NCI-H82 (cell line): ENCODE results near the gene ENDOG.
A peak's percentile ranks its signal among the peaks of the same experiment; 100 is the strongest.
"Not testable (repeated sequence)": the region's sequence is repeated elsewhere in the genome, so short reads cannot be mapped to it uniquely, and the experiment has no call there.

Source experiments
- DNase-seq: peaks from one replicate; lab custom pipeline; 2025; lab: John Stamatoyannopoulos, UW

ENDOG gene

GRCh38 chr9:128818099-128818838, at the start of gene ENDOG:
ENDOG (plus strand) TSS chr9:128818500; CDS start chr9:128818685, 185 bp downstream.
- peak; percentile 99 for DNase-seq

- DNase-seq, result no peak
These were observed 49.7 kb upstream of the ENDOG start for GRCh38 chr9:128768606-128769005.

- no peak for DNase-seq
These were observed 47.8 kb upstream of the ENDOG start for GRCh38 chr9:128770286-128771030.

GRCh38 chr9:128771094-128771721, 47.1 kb upstream of the ENDOG start:
- DNase-seq, result peak; percentile 31

- DNase-seq, result peak; percentile 94
These were observed 46.4 kb upstream of the ENDOG start, which contains the start of gene ZER1 for GRCh38 chr9:128771745-128772519. ZER1 (minus strand) TSS chr9:128771927; CDS start chr9:128755565, 16,362 bp downstream.

GRCh38 chr9:128773049-128773448, 45.3 kb upstream of the ENDOG start:
- DNase-seq, result no peak

- DNase-seq, result no peak
These were observed 43.5 kb upstream of the ENDOG start for GRCh38 chr9:128774804-128775203.

GRCh38 chr9:128780093-128780492, 38.2 kb upstream of the ENDOG start:
- DNase-seq, result not testable (repeated sequence)

GRCh38 chr9:128781187-128782070, 36.9 kb upstream of the ENDOG start:
- no peak for DNase-seq

GRCh38 chr9:128782669-128783068, 35.6 kb upstream of the ENDOG start:
- no peak for DNase-seq

- no peak for DNase-seq
These were observed 32.9 kb upstream of the ENDOG start for GRCh38 chr9:128785427-128785826.

- peak; percentile 90 for DNase-seq
These were observed 31.4 kb upstream of the ENDOG start, which contains the start of gene TBC1D13 for GRCh38 chr9:128786681-128787601. TBC1D13 (plus strand) TSS chr9:128787253; CDS start chr9:128787354, 101 bp downstream.

GRCh38 chr9:128787659-128788058, 30.6 kb upstream of the ENDOG start:
- DNase-seq, result peak; percentile 42

- no peak for DNase-seq
These were observed 29.9 kb upstream of the ENDOG start for GRCh38 chr9:128788445-128788844.

- DNase-seq, result no peak
These were observed 27.8 kb upstream of the ENDOG start for GRCh38 chr9:128790536-128790935.

GRCh38 chr9:128792134-128792533, 26.2 kb upstream of the ENDOG start:
- DNase-seq, result no peak

GRCh38 chr9:128792978-128793686, 25.2 kb upstream of the ENDOG start:
- no peak for DNase-seq

GRCh38 chr9:128794961-128795360, 23.3 kb upstream of the ENDOG start:
- not testable (repeated sequence) for DNase-seq

GRCh38 chr9:128798896-128799295, 19.4 kb upstream of the ENDOG start:
- no peak for DNase-seq
